ENCODE data around the gene TUBGCP2.

DNA sequence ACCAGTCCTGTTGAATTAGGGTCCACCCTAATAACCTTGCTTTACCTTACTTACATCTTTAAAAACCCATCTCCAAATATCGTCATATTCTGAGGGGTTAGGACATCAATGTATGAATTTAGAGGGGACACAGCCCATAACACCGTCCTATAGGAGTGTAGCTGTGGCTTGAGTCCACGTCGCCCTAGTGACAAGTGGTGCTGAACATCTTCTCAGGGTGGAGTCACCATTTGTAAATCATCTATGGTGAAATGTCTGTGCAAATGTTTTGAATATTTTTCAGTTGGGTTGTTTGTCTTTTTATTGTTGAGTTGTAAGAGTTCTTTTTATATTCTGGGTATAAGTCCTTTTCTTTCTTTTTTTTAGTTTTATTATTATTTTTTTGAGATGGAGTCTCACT, 33.3 kb upstream of the TUBGCP2 start:
- TF ChIP-seq POLR2A (IDR thresholded peaks at IDR 0.05; ENCODE audit: low read length) = no peak
- no peak for TF ChIP-seq GATA1 (IDR thresholded peaks at IDR 0.05; ENCODE audit: low read depth, low read length)

Data from erythroblast (primary cell).